HG03060 (cell line): ENCODE data around the gene NR1H2.

Experiments used
- ATAC-seq: cut with Tn5 transposase; IDR thresholded peaks from one replicate; pipeline ENCODE4 v1.9.1; 2021; ENCODE audit warnings: low read depth, moderate number of reproducible peaks; ENCODE audit not compliant: unreplicated experiment

Gene NR1H2

DNA sequence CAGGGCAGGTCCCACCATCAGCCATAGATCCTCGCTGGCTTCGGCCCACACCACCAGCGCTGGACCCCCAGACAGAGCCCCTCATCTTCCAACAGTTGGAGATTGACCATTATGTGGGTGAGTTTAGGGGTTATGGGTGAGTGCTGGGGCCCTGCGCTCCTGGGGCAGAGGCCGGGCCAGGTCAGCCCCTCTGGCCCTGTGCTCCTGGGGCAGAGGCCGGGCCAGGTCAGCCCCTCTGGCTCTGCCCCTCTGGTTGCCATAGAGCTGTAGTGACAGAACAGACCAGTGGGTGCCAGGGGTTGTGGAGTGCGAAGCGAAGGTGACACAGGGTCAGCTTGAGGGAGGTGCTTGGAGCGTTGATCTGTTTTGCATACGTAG, 23.1 kb downstream of the NR1H2 start:
- no peak for ATAC-seq

DNA sequence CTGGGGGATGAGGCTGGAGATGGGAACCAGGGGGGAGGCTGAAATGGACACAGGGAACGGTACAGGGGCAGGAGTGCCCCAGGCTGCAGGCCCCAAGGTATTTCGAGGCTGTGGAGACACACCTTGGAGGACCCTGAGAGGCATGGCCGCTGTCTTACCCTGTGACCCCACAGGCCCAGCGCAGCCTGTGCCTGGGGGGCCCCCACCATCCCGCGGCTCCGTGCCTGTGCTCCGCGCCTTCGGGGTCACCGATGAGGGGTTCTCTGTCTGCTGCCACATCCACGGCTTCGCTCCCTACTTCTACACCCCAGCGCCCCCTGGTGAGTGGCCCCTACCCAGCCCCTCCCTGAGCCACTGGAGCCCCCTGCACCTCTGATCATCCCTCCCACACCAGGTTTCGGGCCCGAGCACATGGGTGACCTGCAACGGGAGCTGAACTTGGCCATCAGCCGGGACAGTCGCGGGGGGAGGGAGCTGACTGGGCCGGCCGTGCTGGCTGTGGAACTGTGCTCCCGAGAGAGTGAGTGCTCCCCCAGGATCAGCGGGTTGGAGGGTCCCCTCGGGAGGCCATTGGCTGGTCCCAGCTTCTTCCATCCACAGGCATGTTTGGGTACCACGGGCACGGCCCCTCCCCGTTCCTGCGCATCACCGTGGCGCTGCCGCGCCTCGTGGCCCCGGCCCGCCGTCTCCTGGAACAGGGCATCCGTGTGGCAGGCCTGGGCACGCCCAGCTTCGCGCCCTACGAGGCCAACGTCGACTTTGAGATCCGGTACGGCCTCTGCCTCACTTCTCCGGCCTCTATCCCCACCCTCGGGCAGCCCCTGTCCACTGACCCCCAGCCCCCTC, 25.6 kb downstream of the NR1H2 start:
- no peak for ATAC-seq

GRCh38 chr19:50402544-50403301, 26.5 kb downstream of the NR1H2 start:
- no peak for ATAC-seq

DNA sequence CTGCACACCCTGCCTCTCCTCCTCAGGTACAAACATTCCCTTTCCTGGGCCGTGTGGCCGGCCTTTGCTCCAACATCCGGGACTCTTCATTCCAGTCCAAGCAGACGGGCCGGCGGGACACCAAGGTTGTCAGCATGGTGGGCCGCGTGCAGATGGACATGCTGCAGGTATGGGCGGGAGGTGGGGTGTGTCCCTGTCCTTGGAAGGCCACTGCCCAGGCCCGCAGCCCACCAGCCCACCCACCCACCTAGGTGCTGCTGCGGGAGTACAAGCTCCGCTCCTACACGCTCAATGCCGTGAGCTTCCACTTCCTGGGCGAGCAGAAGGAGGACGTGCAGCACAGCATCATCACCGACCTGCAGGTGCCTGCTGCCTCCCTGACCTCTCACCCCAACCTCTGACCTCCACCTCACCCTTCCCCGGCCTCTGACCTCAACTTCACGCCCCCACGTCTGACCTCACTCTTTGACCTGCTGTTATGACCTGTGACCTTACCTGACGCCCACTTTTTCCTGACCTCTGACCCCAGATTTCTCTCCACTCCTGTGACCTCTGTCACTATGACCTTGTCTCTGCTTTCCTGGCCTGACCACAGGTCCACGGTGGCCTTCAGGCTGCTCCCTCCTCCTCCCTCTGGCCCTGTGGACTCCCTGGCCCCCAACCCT, 30.0 kb downstream of the NR1H2 start:
- ATAC-seq = no peak

DNA sequence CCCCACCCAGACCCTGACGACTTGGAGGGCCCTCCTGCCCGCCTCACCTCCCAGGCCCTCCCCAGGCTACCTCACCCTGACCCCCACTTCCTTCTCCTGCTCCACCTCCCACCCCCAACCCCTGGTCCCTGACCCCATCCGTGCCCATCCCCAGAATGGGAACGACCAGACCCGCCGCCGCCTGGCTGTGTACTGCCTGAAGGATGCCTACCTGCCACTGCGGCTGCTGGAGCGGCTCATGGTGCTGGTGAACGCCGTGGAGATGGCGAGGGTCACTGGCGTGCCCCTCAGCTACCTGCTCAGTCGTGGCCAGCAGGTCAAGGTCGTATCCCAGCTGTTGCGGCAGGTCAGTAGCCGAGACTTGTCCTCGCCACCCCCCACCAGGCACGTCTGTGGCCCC, 30.6 kb downstream of the NR1H2 start:
- ATAC-seq = no peak

DNA sequence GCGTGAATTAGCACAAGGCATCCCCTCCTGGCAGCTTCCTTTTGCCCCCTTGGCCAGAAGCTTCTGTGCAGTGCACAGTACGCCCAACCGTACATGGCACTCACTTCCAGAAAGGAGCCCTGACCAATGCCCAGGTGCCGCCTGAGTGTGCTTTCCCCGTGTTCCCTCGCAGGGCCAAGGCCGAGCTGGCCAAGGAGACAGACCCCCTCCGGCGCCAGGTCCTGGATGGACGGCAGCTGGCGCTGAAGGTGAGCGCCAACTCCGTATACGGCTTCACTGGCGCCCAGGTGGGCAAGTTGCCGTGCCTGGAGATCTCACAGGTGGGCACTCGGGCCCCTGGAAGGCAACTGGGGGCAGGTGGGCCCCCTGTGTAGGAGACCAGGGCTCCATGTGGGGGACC, 33.1 kb downstream of the NR1H2 start:
- ATAC-seq = no peak

- ATAC-seq = no peak
Measured at GRCh38 chr19:50410109-50410508, 33.9 kb downstream of the NR1H2 start.

- ATAC-seq = no peak
Measured at GRCh38 chr19:50412419-50412818, 36.2 kb downstream of the NR1H2 start.

- ATAC-seq = no peak
Measured at GRCh38 chr19:50413096-50413495, 36.8 kb downstream of the NR1H2 start.

GRCh38 chr19:50413531-50413930, 37.3 kb downstream of the NR1H2 start:
- ATAC-seq = no peak

DNA sequence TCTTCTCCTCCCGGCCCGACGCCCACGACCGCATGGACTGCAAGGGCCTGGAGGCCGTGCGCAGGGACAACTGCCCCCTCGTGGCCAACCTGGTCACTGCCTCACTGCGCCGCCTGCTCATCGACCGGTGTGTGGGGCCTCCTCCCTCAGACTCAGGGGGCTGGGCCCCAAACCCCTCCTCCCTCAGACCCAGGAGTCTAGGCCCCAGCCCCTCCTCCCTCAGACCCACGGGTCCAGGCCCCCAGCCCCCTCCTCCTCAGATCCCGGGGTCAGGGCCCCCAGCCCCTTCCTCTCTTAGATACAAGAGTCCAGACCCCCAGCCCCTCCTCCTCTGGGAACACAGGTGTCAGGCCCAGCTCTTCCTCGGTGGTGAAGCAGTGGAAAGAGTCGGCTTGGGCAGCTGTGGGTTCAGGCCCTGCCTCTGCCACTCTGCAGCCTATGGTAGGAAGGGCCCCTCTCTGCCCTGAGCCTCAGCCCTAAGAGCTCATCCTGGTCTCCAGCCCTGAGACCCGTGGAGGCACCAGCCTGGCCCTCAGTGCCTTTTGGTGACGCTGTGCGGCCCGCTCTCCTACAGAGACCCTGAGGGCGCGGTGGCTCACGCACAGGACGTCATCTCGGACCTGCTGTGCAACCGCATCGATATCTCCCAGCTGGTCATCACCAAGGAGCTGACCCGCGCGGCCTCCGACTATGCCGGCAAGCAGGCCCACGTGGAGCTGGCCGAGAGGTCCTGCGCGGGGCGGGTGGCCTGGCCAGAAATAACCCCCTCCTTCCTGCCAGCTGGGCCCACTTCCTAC, 38.8 kb downstream of the NR1H2 start:
- no peak for ATAC-seq

GRCh38 chr19:50415661-50416033, 39.4 kb downstream of the NR1H2 start:
- no peak for ATAC-seq

DNA sequence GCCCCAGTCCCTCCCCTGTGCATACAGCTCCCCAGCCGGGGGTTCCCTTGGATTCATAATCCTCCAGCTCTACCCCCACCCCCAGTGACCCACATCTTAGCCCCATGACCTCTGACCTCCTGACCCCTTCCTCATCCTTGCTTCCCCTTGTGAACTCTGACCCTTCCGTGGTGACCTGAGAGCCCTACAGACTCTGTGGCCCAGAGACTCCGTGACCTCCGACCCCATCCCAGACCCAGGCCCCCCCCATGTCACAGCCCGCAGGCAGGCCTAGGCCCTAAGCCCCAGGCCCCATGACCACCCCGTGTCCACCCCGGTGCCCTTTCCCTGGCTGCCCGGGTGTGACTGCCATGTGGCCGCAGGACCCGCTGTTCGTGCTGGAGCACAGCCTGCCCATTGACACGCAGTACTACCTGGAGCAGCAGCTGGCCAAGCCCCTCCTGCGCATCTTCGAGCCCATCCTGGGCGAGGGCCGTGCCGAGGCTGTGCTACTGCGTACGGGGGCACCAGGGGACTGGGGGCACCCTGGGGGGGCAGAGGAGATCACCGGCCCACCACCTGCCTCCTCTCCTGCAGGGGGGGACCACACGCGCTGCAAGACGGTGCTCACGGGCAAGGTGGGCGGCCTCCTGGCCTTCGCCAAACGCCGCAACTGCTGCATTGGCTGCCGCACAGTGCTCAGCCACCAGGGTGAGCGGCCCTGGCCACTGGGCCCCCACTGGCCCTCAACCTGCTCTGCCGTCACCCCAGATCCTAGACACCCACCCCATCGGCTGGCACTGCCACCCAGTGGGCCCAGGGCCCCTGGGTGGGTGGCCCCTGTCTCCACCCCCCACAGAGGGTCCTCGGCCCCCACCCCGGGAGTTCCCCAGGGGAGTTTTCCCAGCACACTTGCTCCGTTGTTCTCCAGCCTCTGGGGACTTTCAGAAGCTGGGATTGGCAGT, 40.0 kb downstream of the NR1H2 start:
- ATAC-seq = no peak

- ATAC-seq = no peak
Measured at GRCh38 chr19:50417111-50418081, 41.1 kb downstream of the NR1H2 start.

- no peak for ATAC-seq
Measured at GRCh38 chr19:50418176-50419021, 42.1 kb downstream of the NR1H2 start, which contains the start of gene SPIB. Gene SPIB, plus strand, starts transcription at chr19:50418938. Its CDS starts 25 bp downstream, at chr19:50418963.

DNA sequence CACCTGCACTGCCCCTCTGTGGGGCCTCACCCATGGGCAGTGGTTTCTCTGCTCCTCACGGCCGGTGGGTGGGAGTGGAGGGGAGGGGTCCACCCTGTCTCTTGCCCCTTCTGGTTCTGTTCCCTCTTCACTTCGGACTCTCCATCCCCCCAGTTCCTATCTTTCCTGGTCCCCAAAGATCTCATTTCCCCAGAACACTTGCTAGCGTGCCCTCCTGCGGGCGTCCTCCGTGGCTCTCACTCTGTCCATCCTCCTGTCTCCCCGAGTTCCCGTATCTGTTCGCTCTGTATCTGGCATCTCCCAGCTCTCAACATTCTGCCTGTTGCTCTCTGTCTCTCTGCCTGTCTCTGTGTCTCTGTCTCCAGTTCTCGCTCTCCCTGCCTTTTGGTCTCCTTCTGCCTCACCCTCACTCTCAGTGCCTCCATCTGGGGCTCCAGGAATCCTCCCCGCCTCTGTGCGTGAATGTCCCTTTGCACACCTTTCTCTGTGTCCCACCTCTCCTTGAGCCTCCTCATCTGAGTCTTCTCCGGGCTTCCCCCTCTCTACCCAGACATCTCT, 42.8 kb downstream of the NR1H2 start:
- no peak for ATAC-seq

DNA sequence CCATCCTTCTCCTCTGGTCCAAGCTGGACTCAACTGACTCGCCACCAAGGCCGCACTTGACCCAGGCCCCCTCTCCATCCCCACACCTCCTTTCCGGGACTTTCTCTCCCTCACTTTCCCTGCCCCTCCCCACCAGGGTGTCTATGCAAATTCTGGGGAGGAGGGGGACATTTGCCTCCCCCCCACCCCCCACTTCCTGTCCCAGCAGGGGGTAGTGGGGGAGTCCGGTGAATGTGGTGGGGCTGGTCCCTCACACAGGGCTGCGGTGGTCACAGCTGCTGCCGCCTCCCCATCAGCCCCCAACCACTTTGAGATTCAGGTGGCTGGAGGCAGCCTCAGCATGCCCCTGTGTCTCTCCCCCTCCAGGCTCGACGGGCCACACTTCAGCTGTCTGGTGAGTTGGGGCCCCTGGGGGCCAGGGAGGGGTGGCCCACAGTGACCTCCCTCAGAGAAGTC, 43.4 kb downstream of the NR1H2 start:
- ATAC-seq = no peak
